Central memory CD8-positive, alpha-beta T cell (primary cell): ENCODE data around the gene EEF1A2.

ENCODE experiments used
- ATAC-seq: fragments of 150-1000 bp; cut with Tn5 transposase; replicated peaks from 2 replicates; pipeline ENCODE4 v1.10.0; 2022; ENCODE audit warnings: mild to moderate bottlenecking, moderate FRiP score, moderate number of reproducible peaks; ENCODE audit not compliant: poor library complexity, severe bottlenecking; ENCODE audit errors: extremely low read depth
- DNase-seq, 2 donors: peaks; one replicate each; pipeline ENCODE4 v3.0.0; 2021; ENCODE audit warnings: low spot score in 2 of 2
- H3K27ac Mint-ChIP-seq: one replicate; pipeline ENCODE4 v1.8.0; 2022; ENCODE audit warnings: low read depth, mild to moderate bottlenecking, moderate library complexity, mixed read lengths
- H3K27me3 Mint-ChIP-seq: one replicate; pipeline ENCODE4 v1.8.0; 2022; ENCODE audit warnings: mixed read lengths
- H3K36me3 Mint-ChIP-seq: one replicate; pipeline ENCODE4 v1.8.0; 2022; ENCODE audit warnings: mild to moderate bottlenecking, moderate library complexity, mixed read lengths; ENCODE audit not compliant: insufficient read depth
- H3K4me1 Mint-ChIP-seq: one replicate; pipeline ENCODE4 v1.8.0; 2022; ENCODE audit warnings: mixed read lengths
- H3K4me3 Mint-ChIP-seq: one replicate; pipeline ENCODE4 v1.8.0; 2022; ENCODE audit warnings: mild to moderate bottlenecking, moderate library complexity, mixed read lengths
- H3K9me3 Mint-ChIP-seq: one replicate; pipeline ENCODE4 v1.8.0; 2022; ENCODE audit warnings: mixed read lengths

Gene EEF1A2

GRCh38 chr20:63497946-63498935 is 642 bp downstream of the EEF1A2 start:
- H3K4me3 Mint-ChIP-seq = peak overlapping the region; percentile 31
- DNase-seq (no peak), ATAC-seq (no peak)
- peaks cover 2% of the 10 kb centered on the region for H3K36me3 Mint-ChIP-seq
- H3K4me1 Mint-ChIP-seq = no peaks in the 10 kb centered on the region
- H3K9me3 Mint-ChIP-seq = no peaks in the 10 kb centered on the region
- H3K27ac Mint-ChIP-seq = peak overlapping the region; percentile 35
- peaks cover 12% of the 10 kb centered on the region for H3K27me3 Mint-ChIP-seq

- Mint-ChIP-seq H3K4me3 (peak overlapping the region; percentile 31), H3K27ac (no peak overlapping the region), H3K36me3 (peaks cover 2% of the 10 kb centered on the region), H3K9me3 (no peaks in the 10 kb centered on the region), H3K4me1 (no peaks in the 10 kb centered on the region), H3K27me3 (peaks cover 12% of the 10 kb centered on the region)
- ATAC-seq = no peak
- DNase-seq = no peak
These were observed 1.5 kb downstream of the EEF1A2 start for GRCh38 chr20:63497138-63497945.

GRCh38 chr20:63496596-63497120 is 2.2 kb downstream of the EEF1A2 start:
- Mint-ChIP-seq H3K4me1 (no peaks in the 10 kb centered on the region), H3K4me3 (peak overlapping the region; percentile 25), H3K36me3 (peaks cover 2% of the 10 kb centered on the region), H3K27ac (no peak overlapping the region), H3K9me3 (no peaks in the 10 kb centered on the region), H3K27me3 (peaks cover 12% of the 10 kb centered on the region)
- ATAC-seq = no peak
- no peak for DNase-seq

DNA sequence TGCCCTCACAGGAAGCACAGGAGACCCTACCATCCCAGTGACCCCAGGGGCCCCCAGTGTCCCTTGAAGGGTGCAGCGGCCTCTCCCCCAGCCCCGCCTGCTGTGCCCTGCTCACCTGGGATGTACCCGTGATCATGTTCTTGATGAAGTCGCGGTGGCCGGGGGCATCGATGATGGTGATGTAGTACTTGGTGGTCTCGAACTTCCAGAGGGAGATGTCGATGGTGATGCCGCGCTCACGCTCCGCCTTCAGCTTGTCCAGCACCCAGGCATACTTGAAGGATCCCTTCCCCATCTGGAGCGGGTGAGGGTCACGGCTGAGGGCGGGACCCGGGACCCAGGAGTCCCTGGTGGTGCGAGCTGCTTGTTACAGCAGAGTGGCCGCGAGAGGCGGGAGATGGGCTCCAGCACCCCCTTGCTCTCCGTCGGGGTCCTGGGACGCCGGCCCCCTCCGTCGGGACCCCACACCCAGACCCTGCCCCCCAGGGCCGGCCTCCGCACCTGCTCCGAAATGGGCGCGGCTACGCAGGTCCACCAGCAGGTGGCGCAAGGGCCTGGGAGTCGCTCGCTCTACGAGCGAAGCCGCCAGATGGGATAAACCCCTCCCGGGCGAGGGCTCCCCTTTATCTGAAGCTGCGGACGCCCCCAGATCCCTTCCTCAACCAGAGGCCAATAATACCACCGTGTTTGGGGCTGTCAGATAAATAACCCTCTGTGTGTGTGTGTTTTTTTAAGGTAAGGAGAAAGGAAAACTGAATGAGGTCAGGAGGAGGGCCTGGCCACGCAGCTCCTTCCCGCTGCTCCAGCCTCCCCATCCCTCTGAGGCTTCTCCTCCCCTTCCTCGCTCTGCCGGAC is 2.9 kb downstream of the EEF1A2 start:
- peaks cover 2% of the 10 kb centered on the region for H3K36me3 Mint-ChIP-seq
- ATAC-seq = peak; percentile 57
- no peaks in the 10 kb centered on the region for H3K4me1 Mint-ChIP-seq
- H3K27me3 Mint-ChIP-seq = peaks cover 12% of the 10 kb centered on the region
- DNase-seq = peak; percentile 38 to 69
- H3K9me3 Mint-ChIP-seq = no peaks in the 10 kb centered on the region
- H3K4me3 Mint-ChIP-seq = peak overlapping the region; percentile 25
- no peak overlapping the region for H3K27ac Mint-ChIP-seq

DNA sequence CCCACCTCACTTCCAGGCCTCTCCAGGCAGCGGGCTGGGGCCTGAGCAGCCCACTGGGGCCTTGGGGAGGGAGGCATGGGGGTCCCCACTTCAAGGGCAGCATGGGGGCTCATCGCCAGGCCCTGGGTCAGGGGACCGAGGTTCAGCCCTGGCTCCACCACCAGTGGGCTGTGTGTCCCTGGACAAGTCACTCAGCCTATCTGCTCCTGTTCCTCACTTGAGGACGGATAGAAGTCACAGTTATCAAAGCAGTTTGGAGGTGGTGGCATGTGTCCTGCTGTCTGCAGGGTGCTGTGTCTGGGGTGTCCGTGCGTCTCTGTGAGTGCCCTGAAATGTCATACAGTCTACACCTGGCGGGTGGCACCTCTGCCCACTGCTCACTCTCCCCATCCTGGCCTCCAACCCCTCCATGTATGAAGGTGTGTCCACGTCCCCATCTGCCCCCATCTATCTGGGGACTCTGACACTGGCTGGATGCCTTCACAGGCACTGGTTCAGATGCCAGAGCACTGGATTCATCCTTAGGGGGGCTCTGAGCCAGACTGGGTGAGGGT is 3.6 kb downstream of the EEF1A2 start:
- Mint-ChIP-seq H3K27ac (no peak overlapping the region), H3K36me3 (peaks cover 2% of the 10 kb centered on the region)

DNA sequence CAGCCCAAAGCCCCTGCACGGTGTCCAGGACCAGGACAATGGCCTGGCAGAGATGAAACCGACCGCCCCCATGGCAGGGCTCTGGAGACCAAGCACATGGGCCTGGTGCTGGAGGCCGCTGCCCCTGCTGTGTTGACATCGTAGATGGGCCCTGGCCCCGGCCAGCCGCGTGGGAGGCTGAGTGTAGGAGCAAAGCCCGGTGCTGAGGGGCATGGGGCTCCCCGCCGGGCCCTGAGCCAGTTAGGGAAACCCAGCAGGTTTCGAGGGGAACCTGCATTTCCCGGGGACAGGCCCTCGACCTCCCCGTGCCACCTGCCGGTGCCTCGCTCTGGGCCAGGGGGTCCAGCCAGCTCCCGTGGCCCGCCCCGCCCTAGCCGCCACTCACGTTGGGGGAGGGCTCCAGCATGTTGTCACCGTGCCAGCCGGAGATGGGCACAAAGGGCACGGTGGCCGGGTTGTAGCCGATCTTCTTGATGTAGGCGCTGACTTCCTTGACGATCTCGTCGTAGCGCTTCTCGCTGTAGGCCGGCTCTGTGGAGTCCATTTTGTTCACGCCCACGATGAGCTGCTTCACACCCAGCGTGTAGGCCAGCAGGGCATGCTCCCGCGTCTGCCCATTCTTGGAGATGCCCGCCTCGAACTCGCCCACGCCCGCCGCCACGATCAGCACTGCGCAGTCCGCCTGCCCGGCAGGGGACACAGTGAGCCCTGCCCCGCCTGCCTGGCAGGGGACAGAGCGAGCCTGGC is 4.3 kb downstream of the EEF1A2 start:
- peaks cover 21% of the 10 kb centered on the region for H3K27me3 Mint-ChIP-seq
- no peak for ATAC-seq
- H3K4me3 Mint-ChIP-seq = no peak overlapping the region
- peaks cover 1% of the 10 kb centered on the region for H3K36me3 Mint-ChIP-seq
- H3K9me3 Mint-ChIP-seq = no peaks in the 10 kb centered on the region
- H3K27ac Mint-ChIP-seq = no peak overlapping the region
- H3K4me1 Mint-ChIP-seq = no peaks in the 10 kb centered on the region
- DNase-seq = no peak

More for the DNA sequence above, 3.6 kb downstream of the EEF1A2 start:
- H3K4me3 Mint-ChIP-seq = no peak overlapping the region
- no peak for ATAC-seq
- no peaks in the 10 kb centered on the region for H3K4me1 Mint-ChIP-seq
- DNase-seq = no peak
- H3K27me3 Mint-ChIP-seq = peaks cover 14% of the 10 kb centered on the region
- no peaks in the 10 kb centered on the region for H3K9me3 Mint-ChIP-seq

GRCh38 chr20:63494084-63494419 is 4.8 kb downstream of the EEF1A2 start:
- Mint-ChIP-seq H3K4me1 (no peaks in the 10 kb centered on the region), H3K9me3 (no peaks in the 10 kb centered on the region), H3K27ac (no peak overlapping the region)

GRCh38 chr20:63493563-63494020 is 5.3 kb downstream of the EEF1A2 start:
- Mint-ChIP-seq H3K4me3 (no peak overlapping the region), H3K27me3 (peaks cover 24% of the 10 kb centered on the region), H3K36me3 (peaks cover 1% of the 10 kb centered on the region), H3K4me1 (no peaks in the 10 kb centered on the region), H3K9me3 (no peaks in the 10 kb centered on the region), H3K27ac (no peak overlapping the region)
- DNase-seq (no peak), ATAC-seq (no peak)

More at GRCh38 chr20:63494084-63494419, 4.8 kb downstream of the EEF1A2 start:
- H3K4me3 Mint-ChIP-seq = no peak overlapping the region
- H3K27me3 Mint-ChIP-seq = peaks cover 24% of the 10 kb centered on the region
- DNase-seq (no peak), ATAC-seq (no peak)
- H3K36me3 Mint-ChIP-seq = peaks cover 1% of the 10 kb centered on the region

- ATAC-seq (no peak), DNase-seq (no peak)
- Mint-ChIP-seq H3K4me1 (no peaks in the 10 kb centered on the region), H3K27ac (no peak overlapping the region), H3K27me3 (peaks cover 24% of the 10 kb centered on the region), H3K36me3 (no peaks in the 10 kb centered on the region), H3K4me3 (no peak overlapping the region), H3K9me3 (no peaks in the 10 kb centered on the region)
These were observed 5.9 kb downstream of the EEF1A2 start for GRCh38 chr20:63492982-63493381.

DNA sequence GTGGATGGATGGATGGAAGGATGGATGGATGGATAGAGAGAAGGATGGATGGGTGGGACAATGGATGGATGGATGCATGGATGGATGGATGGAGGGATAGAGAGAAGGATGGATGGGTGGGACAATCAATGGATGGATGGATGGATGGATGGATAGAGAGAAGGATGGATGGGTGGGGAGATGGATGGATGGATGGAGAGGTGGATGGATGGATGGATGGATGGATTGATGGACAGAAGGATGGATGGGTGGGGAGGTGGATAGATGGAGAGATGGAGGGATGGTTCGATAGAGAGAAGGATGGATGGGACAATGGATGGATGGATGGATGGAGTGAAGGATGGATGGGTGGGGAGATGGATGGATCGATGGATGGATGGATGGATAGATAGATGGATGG is 6.4 kb downstream of the EEF1A2 start:
- Mint-ChIP-seq H3K4me3 (no peak overlapping the region), H3K27ac (no peak overlapping the region), H3K9me3 (no peaks in the 10 kb centered on the region), H3K36me3 (no peaks in the 10 kb centered on the region), H3K27me3 (peaks cover 19% of the 10 kb centered on the region), H3K4me1 (no peaks in the 10 kb centered on the region)
- ATAC-seq (no peak), DNase-seq (no peak)

DNA sequence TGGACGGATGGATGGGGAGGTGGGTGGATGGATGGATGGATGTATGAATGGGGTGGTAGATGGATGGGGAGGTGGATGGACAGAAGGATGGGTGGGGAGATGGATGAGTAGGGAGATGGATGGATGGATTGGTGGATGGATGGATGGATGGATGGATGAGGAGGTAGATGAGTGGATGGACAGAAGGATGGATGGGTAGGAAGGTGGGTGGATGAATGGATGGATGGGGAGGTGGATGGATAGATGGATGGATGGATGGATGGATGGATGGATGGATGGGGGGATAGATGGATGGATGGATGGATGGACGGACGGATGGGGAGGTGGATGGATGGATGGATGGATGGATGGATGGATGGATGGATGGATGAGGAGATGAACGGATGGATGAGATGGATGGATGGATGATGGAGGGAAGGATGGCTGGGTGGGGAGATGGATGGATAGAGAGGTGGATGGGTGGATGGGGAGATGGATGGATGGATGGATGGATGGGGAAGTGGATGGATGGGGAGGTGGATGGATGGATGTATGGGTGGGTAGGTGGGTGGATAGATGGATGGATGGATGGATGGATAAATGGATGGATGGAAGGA is 7.2 kb downstream of the EEF1A2 start:
- peaks cover 12% of the 10 kb centered on the region for H3K27me3 Mint-ChIP-seq
- no peak for ATAC-seq
- H3K9me3 Mint-ChIP-seq = no peaks in the 10 kb centered on the region
- no peaks in the 10 kb centered on the region for H3K36me3 Mint-ChIP-seq
- H3K4me3 Mint-ChIP-seq = no peak overlapping the region
- no peaks in the 10 kb centered on the region for H3K4me1 Mint-ChIP-seq
- no peak for DNase-seq
- no peak overlapping the region for H3K27ac Mint-ChIP-seq
